K562 (cell line): ENCODE measurements around the gene STRN3. TPM values are rescaled to one million over a fixed set of nuclear protein-coding genes. Genes with fewer than 3 reads are reported as not detected.

ENCODE experiments used
- ARNT ChIP-seq, 2 experiments: fragments of 450-650 bp; IDR thresholded peaks; 2 replicates each; pipeline ENCODE4 v1.6.1; 2016; ENCODE audit warnings: mild to moderate bottlenecking in 1 of 2
- CTCF ChIP-seq, 3 experiments: IDR thresholded peaks in 2 of 3; conservative IDR thresholded peaks in 1 of 3; 2 replicates each; pipeline ENCODE4 v1.5.1; 2011 to 2012; ENCODE audit warnings: low read length in 3 of 3, mild to moderate bottlenecking in 3 of 3, control low read depth in 2 of 3, improper control_type of control experiment in 1 of 3, inconsistent platforms in 1 of 3, low read depth in 1 of 3, mixed read lengths in 1 of 3, moderate library complexity in 1 of 3; ENCODE audit not compliant: insufficient read depth in 2 of 3
- EGR1 ChIP-seq: fragments of 450-650 bp; conservative IDR thresholded peaks from 2 replicates; pipeline ENCODE4 v1.6.1; 2017; ENCODE audit warnings: mild to moderate bottlenecking
- NBN ChIP-seq: fragments of 450-650 bp; IDR thresholded peaks from 2 replicates; pipeline ENCODE4 v1.6.1; 2016; ENCODE audit warnings: low read depth, mild to moderate bottlenecking
- NFE2 ChIP-seq: IDR thresholded peaks from 2 replicates; pipeline ENCODE4 v1.6.1; 2014; ENCODE audit warnings: antibody characterized with exemption, low read depth
- RAD21 ChIP-seq, 2 experiments: fragments of 250-450 bp in 1 of 2; fragments of 450-650 bp in 1 of 2; sonication (Bioruptor Pico) in 1 of 2; formaldehyde crosslinking in 1 of 2; IDR thresholded peaks in 1 of 2; conservative IDR thresholded peaks in 1 of 2; 2 replicates each; pipeline versions ENCODE4 v1.4.0 to v1.8.0; 2020 to 2022; ENCODE audit warnings: mild to moderate bottlenecking in 2 of 2, moderate library complexity in 1 of 2
- TFAP4 ChIP-seq: sonication (generic); formaldehyde crosslinking; IDR thresholded peaks from 2 replicates; pipeline ENCODE4 v1.8.0; 2022; ENCODE audit warnings: missing genetic modification reagents, mild to moderate bottlenecking, moderate library complexity, borderline replicate concordance
- ZBTB33 ChIP-seq: sonication (generic); formaldehyde crosslinking; IDR thresholded peaks from 2 replicates; pipeline ENCODE4 v1.8.1; 2023; ENCODE audit warnings: mild to moderate bottlenecking, missing genetic modification reagents
- polyA plus RNA-seq, 8 experiments: library from polyadenylated mRNA; depleted of rRNA in 4 of 8; stranded (reverse) in 5 of 8; unstranded in 3 of 8; fragments of >200 nt; fragmentation: Nextera tagmentation in 2 of 8; fragmentation: Illumina TruSeq in 1 of 8; extraction: Ambion mirVana in 2 of 8; extraction: Trizol in 1 of 8; gene quantifications; 2 replicates each; pipeline versions ENCODE4 v1.2.1 to v1.2.3, GENCODE V29; 2011 to 2014; ENCODE audit warnings: inconsistent platforms in 1 of 8, missing spikeins in 1 of 8
- total RNA-seq, 7 experiments: library from RNA; depleted of rRNA in 6 of 7; stranded (reverse); fragments of >200 nt in 6 of 7; fragmentation: Illumina TruSeq in 2 of 7; extraction: Trizol in 2 of 7; gene quantifications; 2 replicates each; pipeline versions ENCODE4 v1.2.1 to v1.2.3, GENCODE V29; 2011 to 2021; ENCODE audit warnings: low replicate concordance in 1 of 7

Gene STRN3
- total and polyA plus RNA-seq, 9 of the 15 experiments (the other 6 are each of a cell fraction or from before 2014, with no cell fraction given) = 5.9 to 29.1 (median 16.0) TPM

GRCh38 chr14:30980106-30980704 lies 46.0 kb downstream of the STRN3 start (continued):
- TF ChIP-seq CTCF (IDR thresholded peaks at IDR 0.05 in 2 of 3, conservative IDR thresholded peaks at IDR 0.05 in 1 of 3; ENCODE audit: insufficient read depth in 2 of 3, low read depth in 1 of 3, low read length in 3 of 3) = peak; percentile 34 to 66 (median 50); a peak in 5 of 6 replicates
- peak; percentile 36 to 73 for TF ChIP-seq RAD21 (CRISPR knock-in tag; conservative IDR thresholded peaks at IDR 0.05 in 1 of 2, IDR thresholded peaks at IDR 0.05 in 1 of 2)
- TF ChIP-seq TFAP4 (CRISPR knock-in tag) = peak; percentile 79; the same call in 1 of the 2 replicates
- peak; percentile 71; the same call in 1 of the 2 replicates for TF ChIP-seq ZBTB33 (CRISPR knock-in tag)
- TF ChIP-seq NFE2 = peak; percentile 61; the same call in 1 of the 2 replicates
- 0 out of 2 replicates have a peak, but pooled peaks have one; percentile 45 for TF ChIP-seq NBN
- peak; percentile 43; the same call in 1 of the 2 replicates for TF ChIP-seq EGR1
- TF ChIP-seq ARNT (IDR thresholded peaks at IDR 0.05) = 0 out of 4 replicates have a peak, but pooled peaks of 1 of the 2 experiments have one; percentile 45
